ENCODE measurements around the gene GAB1. TPM values are rescaled to one million over a fixed set of nuclear protein-coding genes. Genes with fewer than 3 reads are reported as not detected.

Gene GAB1
- total RNA-seq, 3 donors from 2014 or later (not counting 1 experiment from before 2014, with no cell fraction given) = 11.5 to 25.4 (median 11.9) TPM

GRCh38 chr4:143372093-143372915, 35.6 kb downstream of the GAB1 start:
- peaks cover 0 to 17% of the 10 kb centered on the region in 2 donors for H3K4me1 Mint-ChIP-seq
- TF ChIP-seq CTCF (IDR thresholded peaks at IDR 0.05) = no peak
- intact Hi-C loops (cut with micrococcal nuclease) = no loop called here
- Histone ChIP-seq H3K4me1 (ENCODE audit: control insufficient read depth, insufficient read depth, low read length) (peaks cover 5% of the 10 kb centered on the region), H3K4me3 (ENCODE audit: low read length) (no peak overlapping the region), H3K27me3 (ENCODE audit: control insufficient read depth, insufficient read depth, low read length) (no peaks in the 10 kb centered on the region), H3K27ac (ENCODE audit: low read length) (peak overlapping the region; percentile 9), H3K36me3 (ENCODE audit: control insufficient read depth, insufficient read depth, low read length) (no peaks in the 10 kb centered on the region), H3K9me3 (ENCODE audit: control insufficient read depth, insufficient read depth, low read length) (no peaks in the 10 kb centered on the region)
- H3K27me3 Mint-ChIP-seq (ENCODE audit: low read depth in 2 of 2) = no peaks in the 10 kb centered on the region
- no peak overlapping the region for H3K27ac Mint-ChIP-seq
- 79% methylated on average over 1 of the region's 1 CpG for WGBS (ENCODE audit: insufficient coverage)
- DNase-seq (no peak), ATAC-seq (no peak)
- peaks cover 0 to 2% of the 10 kb centered on the region in 2 donors for H3K9me3 Mint-ChIP-seq
- H3K36me3 Mint-ChIP-seq = no peaks in the 10 kb centered on the region
- H3K4me3 Mint-ChIP-seq = no peak overlapping the region

GRCh38 chr4:143374255-143374654, 37.6 kb downstream of the GAB1 start:
- no peak for TF ChIP-seq CTCF (IDR thresholded peaks at IDR 0.05)
- Histone ChIP-seq H3K36me3 (ENCODE audit: control insufficient read depth, insufficient read depth, low read length) (no peaks in the 10 kb centered on the region), H3K27ac (ENCODE audit: low read length) (no peak overlapping the region), H3K9me3 (ENCODE audit: control insufficient read depth, insufficient read depth, low read length) (no peaks in the 10 kb centered on the region), H3K4me1 (ENCODE audit: control insufficient read depth, insufficient read depth, low read length) (peaks cover 5% of the 10 kb centered on the region), H3K4me3 (ENCODE audit: low read length) (no peak overlapping the region), H3K27me3 (ENCODE audit: control insufficient read depth, insufficient read depth, low read length) (no peaks in the 10 kb centered on the region)
- Mint-ChIP-seq H3K4me1 (peaks cover 0 to 17% of the 10 kb centered on the region in 2 donors), H3K27ac (no peak overlapping the region), H3K9me3 (peaks cover 0 to 2% of the 10 kb centered on the region in 2 donors), H3K4me3 (no peak overlapping the region), H3K36me3 (no peaks in the 10 kb centered on the region), H3K27me3 (ENCODE audit: low read depth in 2 of 2) (no peaks in the 10 kb centered on the region)
- intact Hi-C loops (cut with micrococcal nuclease) = no loop called here
- ATAC-seq (no peak), DNase-seq (no peak)
- WGBS (ENCODE audit: insufficient coverage) = 89% methylated on average over 3 of the region's 3 CpGs

- intact Hi-C loops (cut with micrococcal nuclease) = no loop called here
- Histone ChIP-seq H3K9me3 (ENCODE audit: control insufficient read depth, insufficient read depth, low read length) (no peaks in the 10 kb centered on the region), H3K36me3 (ENCODE audit: control insufficient read depth, insufficient read depth, low read length) (no peaks in the 10 kb centered on the region), H3K27ac (ENCODE audit: low read length) (no peak overlapping the region), H3K27me3 (ENCODE audit: control insufficient read depth, insufficient read depth, low read length) (no peaks in the 10 kb centered on the region), H3K4me3 (ENCODE audit: low read length) (no peak overlapping the region), H3K4me1 (ENCODE audit: control insufficient read depth, insufficient read depth, low read length) (peaks cover 5% of the 10 kb centered on the region)
- H3K36me3 Mint-ChIP-seq = no peaks in the 10 kb centered on the region
- H3K9me3 Mint-ChIP-seq = peaks cover 0 to 2% of the 10 kb centered on the region in 2 donors
- DNase-seq (no peak), ATAC-seq (no peak)
- H3K4me3 Mint-ChIP-seq = no peak overlapping the region
- H3K27ac Mint-ChIP-seq = no peak overlapping the region
- peaks cover 0 to 15% of the 10 kb centered on the region in 2 donors for H3K4me1 Mint-ChIP-seq
- no peaks in the 10 kb centered on the region for H3K27me3 Mint-ChIP-seq (ENCODE audit: low read depth in 2 of 2)
- TF ChIP-seq CTCF (IDR thresholded peaks at IDR 0.05) = no peak
- WGBS (ENCODE audit: insufficient coverage) = 73% methylated on average over 6 of the region's 6 CpGs
Observed at GRCh38 chr4:143374771-143375170, 38.1 kb downstream of the GAB1 start.
